Activated CD8-positive, alpha-beta memory T cell treated with anti-CD3 and anti-CD28 coated beads, Interleukin-2, amount 50 U/mL, for 4 hours (primary cell): ENCODE data around the gene COL8A2.
"Not testable (repeated sequence)": the region's sequence is repeated elsewhere in the genome, so short reads cannot be mapped to it uniquely, and the experiment has no call there.

Experiments
- DNase-seq: peaks from one replicate; pipeline ENCODE4 v3.0.0-alpha.2; 2020

Gene COL8A2

DNA sequence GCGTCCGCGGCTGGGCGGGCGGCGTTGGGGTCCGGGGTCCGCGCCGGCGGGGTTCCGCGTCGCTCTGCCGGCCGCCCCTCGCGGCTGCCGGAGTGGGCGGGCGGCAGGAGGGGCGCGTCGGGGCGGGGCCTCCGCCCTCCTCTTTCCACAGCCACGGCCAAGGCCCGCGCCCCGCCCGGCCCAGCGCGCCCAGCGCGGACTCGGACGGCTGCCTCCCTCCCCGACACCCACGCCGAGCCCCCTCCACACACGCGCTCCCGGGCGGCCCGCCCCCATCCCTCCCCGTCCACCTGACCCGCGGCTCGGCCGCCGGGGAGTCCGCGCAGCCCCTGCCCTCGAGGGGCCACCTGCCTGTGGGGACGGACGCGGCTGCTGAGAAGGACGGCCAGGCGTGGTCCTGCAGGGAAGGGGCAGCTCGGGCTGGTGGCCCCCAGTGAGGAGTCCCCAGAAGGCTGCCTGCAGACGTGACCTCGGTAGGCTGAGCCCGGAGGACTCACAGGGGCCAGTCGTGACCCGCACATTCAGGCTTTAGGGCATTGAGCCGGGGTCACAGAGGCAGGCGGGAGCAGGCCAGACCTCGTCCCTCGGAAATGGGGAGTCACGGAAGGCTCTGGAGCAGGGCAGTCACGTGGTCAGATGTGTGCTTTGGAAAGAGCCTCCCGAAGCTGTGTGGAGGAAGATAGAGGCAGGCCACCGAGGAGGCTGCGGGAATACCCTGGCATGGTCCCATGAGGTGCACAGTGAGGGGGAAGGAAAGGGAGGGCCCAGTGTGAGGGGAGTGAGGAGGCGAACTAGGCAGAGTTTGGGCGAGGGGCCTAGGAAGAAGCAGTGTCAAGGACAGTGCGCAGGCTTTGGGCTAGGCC is at the start of gene COL8A2:
COL8A2 (minus strand) TSS at position 94 of the 863 bp plus-strand sequence. CDS start 24,980 bp downstream, outside the sequence.
- DNase-seq = no peak

DNA sequence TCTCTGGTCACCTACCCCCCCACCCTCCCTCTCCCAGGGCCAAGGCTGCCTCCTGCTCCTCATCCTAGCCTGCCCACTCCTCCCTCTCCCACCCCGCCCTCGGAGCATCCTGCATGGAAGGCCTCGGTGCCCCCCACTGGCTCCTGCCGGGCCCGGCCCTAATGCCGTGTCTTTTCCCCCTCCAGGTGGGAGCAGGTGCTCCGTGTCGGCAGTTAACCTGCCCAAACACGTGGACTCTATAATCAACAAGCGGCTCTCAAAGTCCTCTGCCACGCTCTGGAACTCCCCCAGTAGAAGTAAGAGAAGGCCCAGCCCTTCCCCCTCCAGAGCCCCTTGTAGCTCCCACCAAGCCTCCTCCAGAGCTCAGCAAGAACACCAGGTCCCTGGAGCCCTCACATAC is 49.7 kb upstream of the COL8A2 start:
- no peak for DNase-seq

DNA sequence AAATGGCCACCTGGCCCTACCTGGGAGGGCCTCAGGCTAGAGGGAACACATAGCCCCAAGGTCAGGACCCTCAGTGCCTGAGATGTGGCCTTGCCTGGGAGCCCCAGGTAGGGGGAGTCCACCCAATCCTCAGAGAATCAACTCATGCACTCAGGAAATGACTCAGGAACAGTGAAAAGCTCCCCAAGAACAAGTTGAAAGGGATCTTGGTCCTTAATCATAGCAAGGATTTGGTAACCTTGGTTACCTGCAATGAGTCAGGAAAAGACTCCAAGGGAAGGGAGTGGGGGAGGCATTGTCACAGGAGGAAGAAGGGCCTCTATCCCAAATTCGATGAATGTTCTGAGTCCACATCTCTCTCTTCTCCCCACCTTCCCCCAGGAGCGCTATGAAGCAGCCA is 48.0 kb upstream of the COL8A2 start:
- no peak for DNase-seq

DNA sequence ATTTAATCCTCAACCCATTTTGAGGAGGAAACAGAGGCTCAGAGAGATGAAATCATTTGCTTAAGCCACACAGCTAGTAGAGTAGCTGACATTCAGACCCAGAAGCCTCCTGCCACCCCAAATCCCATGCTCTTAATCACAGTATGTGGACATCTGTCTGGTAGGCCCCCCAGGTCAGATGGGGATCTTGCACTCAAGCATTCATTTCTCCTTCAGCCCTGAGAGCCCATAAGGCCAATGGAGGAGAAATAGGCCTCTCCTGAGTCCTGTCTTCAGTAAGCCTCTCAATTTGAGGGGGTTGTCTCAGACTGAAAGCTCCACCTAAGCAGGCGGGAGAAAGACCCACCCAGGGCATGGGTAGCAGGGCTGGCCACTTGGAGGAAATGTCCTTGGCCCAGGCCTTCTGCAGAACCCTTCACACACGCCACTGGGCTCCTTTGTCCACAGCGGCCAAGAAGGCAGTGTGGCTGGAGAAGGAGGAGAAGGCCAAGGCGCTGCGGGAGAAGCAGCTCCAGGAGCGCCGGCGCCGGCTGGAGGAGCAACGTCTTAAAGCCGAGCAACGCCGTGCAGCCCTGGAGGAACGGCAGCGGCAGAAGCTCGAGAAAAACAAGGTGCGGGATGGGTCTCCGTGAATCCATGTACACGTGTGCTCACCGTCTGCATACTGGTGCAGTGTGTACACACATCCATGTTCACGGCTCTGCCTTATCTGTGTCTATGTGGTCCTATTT is 47.2 kb upstream of the COL8A2 start:
- no peak for DNase-seq

DNA sequence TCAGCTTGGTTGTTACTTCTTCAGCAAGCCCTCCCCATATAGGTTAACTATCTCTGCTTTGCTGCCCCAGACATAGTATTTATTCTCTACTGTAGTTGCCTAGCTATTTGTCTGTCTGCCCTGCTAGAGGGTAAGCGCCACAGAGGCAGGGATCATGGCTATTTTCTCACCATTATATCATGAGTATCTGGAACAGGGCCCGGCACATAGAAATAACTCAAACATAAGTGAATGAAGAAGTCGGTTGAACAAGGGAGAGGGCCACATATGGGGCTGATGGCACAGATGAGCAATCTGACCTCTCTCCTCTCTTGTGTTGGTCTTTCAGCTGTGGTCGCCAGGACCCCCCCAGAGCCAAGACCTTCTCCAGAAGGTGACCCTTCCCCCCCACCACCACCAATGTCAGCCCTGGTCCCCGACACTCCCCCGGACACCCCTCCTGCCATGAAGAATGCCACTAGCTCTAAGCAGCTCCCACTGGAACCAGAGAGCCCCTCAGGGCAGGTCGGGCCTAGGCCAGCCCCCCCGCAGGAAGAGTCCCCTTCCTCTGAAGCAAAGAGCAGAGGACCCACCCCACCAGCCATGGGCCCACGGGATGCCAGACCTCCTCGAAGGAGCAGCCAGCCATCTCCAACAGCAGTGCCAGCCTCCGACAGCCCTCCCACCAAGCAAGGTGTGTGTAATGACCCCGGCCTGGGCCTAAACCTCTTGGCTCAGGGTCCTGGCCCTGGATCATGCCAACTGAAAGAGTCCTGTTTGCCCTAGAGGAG is 45.8 kb upstream of the COL8A2 start:
- DNase-seq = no peak

DNA sequence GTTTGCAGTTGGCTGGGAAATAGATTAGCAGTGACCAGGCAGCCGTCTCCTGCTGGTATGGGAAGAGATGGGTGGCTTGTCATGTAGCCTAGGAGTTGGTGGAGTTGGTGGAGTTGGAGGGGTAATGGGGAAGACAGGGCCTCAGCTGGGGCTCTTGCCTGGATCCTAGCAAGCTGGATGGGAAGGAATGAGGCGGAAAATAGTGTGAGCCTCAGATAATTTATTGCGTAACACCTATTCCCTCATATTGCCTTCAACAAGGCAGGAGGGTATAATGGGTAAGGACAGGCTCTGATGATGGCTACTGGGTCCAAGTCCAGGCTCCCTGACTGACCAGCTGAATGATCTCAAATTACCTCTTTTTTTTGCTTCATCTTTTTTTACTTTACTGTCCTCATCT is 43.5 kb upstream of the COL8A2 start:
- DNase-seq = no peak

DNA sequence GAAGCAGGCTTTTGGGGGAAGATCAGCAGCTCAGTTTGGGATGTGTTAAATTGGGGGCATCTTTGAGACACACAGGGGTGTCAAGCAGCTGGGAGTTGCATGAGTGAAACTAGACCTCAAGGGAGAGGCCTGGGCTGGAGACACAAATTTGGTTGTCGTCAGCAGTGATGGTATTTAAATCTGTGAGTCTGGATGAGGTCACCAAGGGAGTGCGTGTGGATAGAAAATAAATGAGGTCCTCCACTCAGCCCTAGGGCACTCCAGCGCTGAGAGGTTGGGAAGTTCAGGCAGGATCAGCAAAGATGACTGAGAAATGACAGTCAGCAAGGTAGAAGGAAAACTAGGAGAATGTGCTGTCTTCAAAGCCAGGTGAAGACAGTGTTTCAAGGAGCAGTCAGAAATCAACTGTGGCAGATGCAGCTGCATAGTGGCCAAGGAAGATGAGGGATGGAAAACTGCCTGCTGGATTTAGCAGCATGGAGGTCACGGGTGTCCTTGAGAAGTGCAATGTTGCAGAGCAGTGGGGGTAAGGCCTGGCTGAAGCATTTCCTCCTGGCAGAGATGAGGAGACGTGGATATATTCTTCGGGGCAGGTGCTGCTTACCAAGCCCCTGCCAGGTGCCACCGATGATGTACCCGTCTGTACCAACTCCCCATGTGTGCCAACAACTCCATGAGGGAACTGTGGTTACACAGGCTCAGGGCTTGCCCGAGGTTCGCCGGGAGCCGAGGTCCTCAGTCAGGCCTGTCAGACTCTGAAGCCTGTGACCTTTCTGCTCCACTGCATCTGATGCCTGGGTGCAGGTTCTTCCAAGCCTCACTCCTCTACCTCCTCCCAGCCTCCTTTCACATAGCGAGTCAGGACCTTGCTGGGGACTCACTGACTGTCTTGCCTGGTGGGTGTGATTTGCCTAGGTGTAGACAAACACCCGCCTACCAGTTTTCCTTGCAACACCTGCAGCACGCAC is 42.2 kb upstream of the COL8A2 start:
- DNase-seq = no peak

DNA sequence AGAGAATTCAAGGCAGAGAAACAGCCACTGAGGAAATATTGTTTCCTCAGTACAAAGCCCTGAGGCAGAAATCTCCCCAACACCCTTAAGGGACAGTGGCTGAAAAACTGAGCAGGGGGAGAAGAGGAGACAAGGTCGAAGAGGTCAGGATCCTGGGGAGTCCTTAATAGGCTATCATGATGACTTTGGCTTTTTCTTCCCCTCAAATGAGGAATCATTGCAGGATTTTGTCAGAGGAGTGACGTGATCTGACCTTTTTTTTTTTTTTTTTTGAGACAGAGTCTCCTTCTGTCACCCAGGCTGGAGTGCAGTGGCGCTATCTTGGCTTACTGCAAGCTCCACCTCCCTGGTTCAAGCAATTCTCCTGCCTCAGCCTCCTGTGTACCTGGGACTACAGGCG is 41.1 kb upstream of the COL8A2 start:
- DNase-seq = no peak

DNA sequence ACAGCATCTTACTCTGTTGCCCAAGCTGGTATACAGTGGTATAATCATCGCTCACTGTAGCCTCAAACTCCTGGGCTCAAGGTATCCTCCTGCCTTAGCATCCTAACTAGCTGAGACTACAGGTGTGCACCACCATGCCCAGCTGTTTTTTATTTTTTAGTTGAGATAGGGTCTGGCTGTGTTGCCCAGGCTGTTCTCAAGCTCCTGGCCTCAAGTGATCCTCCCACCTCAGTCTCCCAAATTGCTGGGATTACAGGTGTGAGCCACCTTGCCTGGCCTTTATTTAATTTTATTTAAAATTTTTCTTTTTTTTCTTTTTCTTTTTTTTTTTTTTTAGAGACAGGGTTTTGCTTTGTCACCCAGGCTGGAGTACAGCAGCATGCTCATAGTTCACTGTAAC is 40.1 kb upstream of the COL8A2 start:
- no peak for DNase-seq

DNA sequence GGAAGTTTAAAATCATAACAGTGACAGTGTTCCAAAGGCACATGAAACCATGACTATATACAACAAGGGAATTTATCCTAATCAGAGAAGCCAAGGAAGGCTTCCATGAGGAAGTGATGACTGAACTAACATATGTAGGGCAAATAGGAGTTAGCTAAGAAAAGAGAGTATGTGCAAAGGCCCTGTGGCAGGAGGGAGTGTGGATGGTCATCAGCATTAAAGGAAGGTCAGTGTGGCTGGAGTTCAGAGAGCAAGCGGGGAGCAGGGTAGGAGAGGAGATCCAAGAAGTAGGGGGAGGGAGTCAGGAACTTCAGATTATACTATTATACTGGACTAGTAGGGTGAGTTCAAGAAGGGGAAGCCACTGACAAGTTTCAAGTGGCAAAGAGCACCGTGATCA is 39.3 kb upstream of the COL8A2 start:
- DNase-seq = no peak

DNA sequence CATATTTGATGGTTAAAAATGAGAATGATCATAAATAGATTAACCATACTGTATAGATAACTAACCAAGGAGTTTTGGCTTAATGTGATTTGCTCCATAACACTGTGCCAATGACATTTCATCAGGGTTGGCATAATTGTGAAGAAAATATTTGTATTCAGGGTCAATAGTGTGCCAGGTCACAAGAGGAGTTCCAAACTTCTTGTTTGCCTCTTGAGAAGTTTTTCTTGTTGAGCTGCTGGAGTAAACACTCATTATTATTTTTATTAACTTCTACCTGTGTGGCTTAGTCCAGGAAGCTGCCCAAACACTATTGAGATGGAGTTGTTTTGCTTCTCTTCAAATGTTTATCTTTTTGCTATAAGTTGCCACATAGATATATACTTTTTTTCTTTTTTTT is 38.4 kb upstream of the COL8A2 start:
- no peak for DNase-seq

DNA sequence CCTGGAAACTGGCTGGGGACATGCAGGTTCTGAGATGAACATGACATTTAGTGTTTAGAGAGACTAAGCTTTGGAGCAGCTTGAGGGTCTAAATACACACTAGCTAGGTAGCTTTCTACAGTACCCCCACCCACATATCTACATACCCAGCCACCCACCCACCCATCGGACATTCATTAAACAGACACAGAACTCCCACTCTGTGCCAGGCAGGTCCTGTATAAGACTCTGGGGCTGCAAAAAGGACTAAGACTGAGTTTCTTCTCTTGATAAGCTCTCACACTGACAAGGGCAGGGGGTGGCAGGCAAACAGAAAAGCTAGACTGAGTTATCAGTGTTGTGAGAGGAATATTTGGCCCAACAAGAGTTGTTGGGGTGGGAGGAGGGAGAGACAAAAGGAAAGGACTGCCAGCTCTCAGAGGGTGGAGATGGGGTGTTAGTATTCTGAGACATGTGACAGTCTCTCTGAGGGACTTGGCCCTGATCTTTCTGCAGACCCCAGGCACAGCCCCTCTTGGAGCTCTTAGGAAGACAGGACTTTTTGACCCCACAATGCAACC is 37.7 kb upstream of the COL8A2 start:
- DNase-seq = no peak

DNA sequence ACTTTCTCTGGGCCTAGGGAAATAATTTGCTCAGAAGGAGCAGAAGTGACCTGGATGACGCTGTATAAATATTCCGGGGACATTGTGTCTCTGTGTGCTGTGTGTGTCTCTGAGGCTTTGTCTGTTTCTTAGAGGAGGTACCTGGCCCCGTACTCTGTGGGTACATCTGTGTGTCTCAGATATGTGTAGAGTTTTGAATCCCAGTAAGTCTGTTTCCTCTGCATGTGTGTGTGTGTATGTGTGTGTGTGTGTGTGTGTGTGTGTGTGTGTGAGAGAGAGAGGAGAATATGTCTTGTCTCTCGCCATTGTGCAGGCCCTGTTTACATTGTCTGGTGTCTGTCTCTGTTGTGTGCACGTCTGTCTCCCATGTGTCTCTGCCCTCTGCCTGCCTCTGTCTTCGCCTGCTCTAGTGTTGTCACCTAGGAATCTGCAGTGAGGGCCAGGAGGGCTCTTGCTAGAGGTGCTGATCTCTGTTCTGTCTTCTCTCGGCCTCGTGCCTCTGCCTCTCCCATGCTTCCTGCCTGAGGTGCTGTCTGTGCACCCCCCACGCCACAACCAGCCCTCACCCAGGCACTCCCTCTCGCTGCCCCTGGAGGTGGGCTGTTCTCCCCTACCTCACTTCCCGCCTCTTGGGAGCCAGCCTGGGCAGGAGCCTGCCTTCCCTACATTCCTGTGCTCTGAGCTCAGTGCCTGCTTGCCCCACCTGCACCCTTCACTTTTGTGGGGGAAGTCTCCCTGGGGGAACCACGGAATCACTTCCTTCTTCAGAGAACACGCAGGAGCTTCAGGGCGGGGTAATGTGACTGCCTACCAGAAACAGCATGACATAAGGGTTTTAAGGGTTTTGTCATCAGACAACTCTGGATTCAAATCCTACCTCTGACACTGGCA is 36.9 kb upstream of the COL8A2 start:
- DNase-seq = peak; percentile 49

DNA sequence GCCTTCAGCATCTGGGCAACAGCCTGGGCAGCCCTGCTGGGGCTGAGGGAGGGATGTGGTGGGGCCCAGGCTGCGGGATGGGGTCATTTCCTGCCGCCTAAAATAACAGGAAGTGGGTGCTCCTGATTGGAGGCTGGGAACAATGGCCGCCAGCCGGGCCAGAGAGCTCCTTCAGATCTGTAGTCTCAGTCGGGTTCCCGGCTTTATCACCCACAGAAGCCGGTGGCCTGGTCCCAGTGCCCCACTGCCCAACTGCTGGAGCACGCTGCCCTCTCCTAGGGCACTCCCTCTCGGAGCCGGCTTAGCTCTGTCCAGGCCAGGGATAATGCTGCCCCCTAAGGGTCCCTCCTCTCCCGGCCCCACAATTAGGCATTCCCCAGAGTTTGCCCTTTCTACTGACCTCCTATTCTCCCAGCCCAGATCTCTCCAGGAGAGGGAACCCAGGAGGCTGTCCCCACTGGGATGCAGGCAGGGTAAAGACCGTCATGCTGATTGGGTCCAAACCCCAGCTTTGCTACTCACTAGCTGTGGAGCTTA is 36.0 kb upstream of the COL8A2 start:
- peak; percentile 44 for DNase-seq

DNA sequence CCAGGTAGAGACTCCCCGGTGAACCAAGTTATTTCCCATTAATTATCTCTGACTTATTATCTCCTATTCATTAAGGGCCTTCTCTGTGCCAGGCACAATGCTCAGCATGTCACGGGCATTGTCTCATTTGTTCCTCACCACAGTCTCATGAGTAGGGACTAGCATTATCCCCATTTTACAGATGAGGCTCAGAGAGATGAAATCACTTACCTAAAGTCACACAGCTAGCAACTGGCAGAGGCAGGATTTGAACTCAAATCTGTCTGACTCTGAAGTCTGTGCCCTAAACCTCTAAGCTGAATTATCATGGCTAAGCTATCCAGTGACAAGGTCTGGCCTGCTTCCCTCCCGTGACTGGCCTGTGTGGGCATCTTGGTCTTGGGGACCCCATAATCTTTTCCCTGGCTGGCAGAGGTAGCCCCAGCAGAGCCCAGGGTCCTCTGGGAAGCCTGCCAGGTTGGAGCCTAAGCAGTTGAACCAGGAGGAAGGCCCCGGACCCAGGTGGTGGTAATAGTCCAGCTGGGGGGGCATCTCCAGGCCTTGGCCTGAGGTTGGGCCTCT is 35.4 kb upstream of the COL8A2 start:
- no peak for DNase-seq

DNA sequence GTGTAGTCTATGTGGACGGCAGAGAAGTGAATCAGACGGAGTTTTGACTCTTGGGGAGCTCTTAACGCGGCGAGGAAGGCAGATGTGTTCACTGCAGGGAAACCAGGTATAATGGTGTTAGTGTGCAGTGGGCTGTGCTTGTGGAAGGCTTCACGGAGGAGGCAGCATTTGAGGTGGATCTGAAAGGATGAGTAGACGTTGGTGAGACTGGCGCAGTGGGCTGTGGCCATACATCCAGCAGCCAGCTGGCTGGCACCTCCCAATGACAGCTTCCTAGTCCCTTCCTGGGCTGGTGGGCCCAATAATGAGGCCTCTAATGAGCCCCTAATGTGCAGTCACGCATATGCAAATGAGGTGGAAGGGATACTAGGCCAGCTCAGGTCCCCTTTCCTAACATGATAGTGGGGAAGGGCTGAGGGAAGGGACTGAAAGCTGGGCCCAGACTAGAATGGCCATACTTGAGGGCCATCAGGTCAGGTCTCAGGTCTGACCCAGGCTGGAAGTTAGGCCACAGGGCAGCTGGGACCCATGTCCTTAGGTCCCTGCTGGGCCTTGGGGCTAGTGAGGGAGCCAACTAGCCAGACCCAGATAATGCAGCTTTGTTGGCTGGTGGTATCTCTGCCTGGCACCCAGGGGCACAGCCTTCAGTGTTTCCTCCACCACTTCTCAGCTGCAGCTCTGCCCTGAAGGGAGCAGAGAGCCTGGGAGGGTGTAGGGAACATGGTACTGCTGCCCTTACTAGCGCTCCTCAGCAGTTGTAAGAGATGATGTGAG is 34.8 kb upstream of the COL8A2 start:
- no peak for DNase-seq

DNA sequence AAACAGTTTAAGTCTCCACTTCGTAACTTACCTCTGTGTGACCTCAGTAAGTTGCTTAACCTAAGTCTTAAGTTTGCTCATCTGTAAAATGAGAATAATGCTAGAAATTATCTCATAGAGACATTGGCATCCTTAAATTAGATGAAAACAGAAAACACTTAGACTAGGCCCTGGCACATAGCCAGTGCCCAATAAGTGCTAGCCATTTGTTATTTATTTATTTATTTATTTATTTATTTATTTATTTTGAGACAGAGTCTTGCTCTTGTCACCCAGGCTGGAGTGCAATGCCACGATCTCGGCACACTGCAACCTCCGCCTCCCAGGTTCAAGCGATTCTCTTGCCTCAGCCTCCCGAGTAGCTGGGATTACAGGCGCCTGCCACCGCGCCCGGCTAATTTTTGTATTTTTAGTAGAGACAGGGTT is 33.8 kb upstream of the COL8A2 start:
- not testable (repeated sequence) for DNase-seq

DNA sequence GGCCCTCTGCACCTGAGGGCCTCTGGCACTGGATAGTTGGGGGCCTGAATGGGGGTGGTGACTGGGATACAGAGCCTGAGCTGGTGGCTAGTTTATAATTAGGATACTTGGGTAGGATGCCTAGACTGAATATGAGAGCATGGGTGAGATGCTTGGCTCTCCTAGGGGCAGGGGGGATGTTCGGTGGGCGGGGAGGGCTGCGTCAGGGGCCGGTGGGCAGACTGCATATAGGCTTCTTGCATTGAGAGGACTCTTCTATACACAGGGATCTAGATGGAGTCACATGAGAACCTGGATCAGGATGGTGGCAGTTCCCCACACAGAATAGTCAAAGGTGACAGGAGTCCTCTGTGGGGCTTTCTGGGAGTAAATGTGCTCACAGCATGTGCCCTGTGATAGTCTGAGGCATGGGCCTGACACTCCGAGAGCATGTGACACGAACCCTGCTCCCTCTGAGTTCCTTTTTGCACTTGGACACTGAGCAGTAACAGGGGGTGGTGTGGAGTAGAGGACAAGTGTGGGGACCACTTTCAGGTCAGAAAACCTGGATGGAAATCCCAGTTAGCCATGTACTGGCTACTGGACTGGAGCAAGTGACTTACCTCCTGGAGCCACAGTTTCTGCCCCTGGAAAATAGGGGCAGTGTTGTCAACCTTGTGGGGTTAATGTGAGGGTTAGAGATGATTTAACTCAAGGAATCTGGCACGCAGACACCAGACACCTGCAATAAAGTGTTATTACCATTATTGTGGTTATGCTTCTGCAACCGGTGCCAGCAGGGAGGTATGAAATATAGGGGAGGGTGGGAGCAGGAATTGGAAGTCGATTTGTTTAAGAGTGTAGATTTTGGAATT is 33.2 kb upstream of the COL8A2 start:
- no peak for DNase-seq
